Measurements from ENCODE around the gene ACTL10. TPM values are rescaled to one million over a fixed set of nuclear protein-coding genes. Genes with fewer than 3 reads are reported as not detected.
A peak's percentile ranks its signal among the peaks of the same experiment; 100 is the strongest.

ACTL10 gene
- total and polyA plus RNA-seq, 2 of the 4 experiments (the other 2 are of a cell fraction) = 0.18 to 0.43 TPM

GRCh38 chr20:33664762-33665144 lies 2.0 kb upstream of the ACTL10 start:
- Histone ChIP-seq H3K9ac (ENCODE audit: low read depth, low read length) (no peak overlapping the region), H4K20me1 (ENCODE audit: insufficient read depth, low read length) (0 out of 2 replicates have a peak, but pooled peaks cover 5% of the 10 kb centered on the region), H3K4me3 (ENCODE audit: insufficient read depth, low read depth, low read length) (no peak overlapping the region), H3K14ac (replicated peaks; ENCODE audit: low read depth, low read length) (no peak overlapping the region; the same call in 1 of the 2 replicates), H3K4ac (ENCODE audit: low read depth, low read length) (peak overlapping the region; percentile 36; the same call in 1 of the 2 replicates), H3K36me3 (ENCODE audit: control insufficient read depth, insufficient read depth, low read length) (peaks cover 7% of the 10 kb centered on the region), H4K8ac (ENCODE audit: low read depth in 2 of 2, low read length in 2 of 2) (peak overlapping the region in 1 of 2 experiments; percentile 99; a peak in 1 of 4 replicates), H3K9me3 (ENCODE audit: control insufficient read depth, insufficient read depth, low read length) (no peaks in the 10 kb centered on the region), H2AK9ac (replicated peaks; ENCODE audit: low read depth, low read length, poor library complexity) (peak overlapping the region; percentile 98), H3K4me2 (ENCODE audit: low read depth, low read length) (no peak overlapping the region), H3K9me1 (ENCODE audit: insufficient read depth, low read length) (peaks cover 26% of the 10 kb centered on the region), H2AFZ (replicated peaks; ENCODE audit: low read length, poor library complexity) (peak overlapping the region; percentile 96), H4K5ac (ENCODE audit: low read depth, low read length) (no peak overlapping the region), H3K18ac (ENCODE audit: low read depth, low read length) (no peak overlapping the region), H4K91ac (ENCODE audit: insufficient read depth, low read depth, low read length) (no peak overlapping the region), H3K79me1 (ENCODE audit: low read depth in 1 of 2, low read length in 2 of 2) (peaks cover 10 to 55% of the 10 kb centered on the region in 2 experiments; a peak in 3 of 4 replicates), H2BK120ac (ENCODE audit: low read depth, low read length) (no peak overlapping the region), H3K4me1 (ENCODE audit: control insufficient read depth, insufficient read depth, low read length) (peaks cover 19% of the 10 kb centered on the region), H2BK5ac (ENCODE audit: low read depth, low read length, poor library complexity, severe bottlenecking) (no peak overlapping the region), H3K27ac (ENCODE audit: insufficient read depth, low read length) (no peak overlapping the region), H2BK15ac (ENCODE audit: low read depth, low read length) (no peak overlapping the region), H3K27me3 (ENCODE audit: control insufficient read depth, insufficient read depth, low read length) (no peaks in the 10 kb centered on the region), H2AK5ac (ENCODE audit: low read depth, low read length) (peak overlapping the region; percentile 93; the same call in 1 of the 2 replicates), H3K23ac (ENCODE audit: low read depth, low read length) (peak overlapping the region; percentile 100), H2BK20ac (ENCODE audit: low read depth, low read length) (no peak overlapping the region; the same call in 1 of the 2 replicates), H3K56ac (ENCODE audit: extremely low read depth, insufficient read depth, low read length) (no peak overlapping the region)
- ChIA-PET CTCF (no interaction called here), POLR2A (ENCODE audit: unreplicated experiment) (no interaction called here)
- in situ Hi-C loops (cut with MboI; ENCODE audit: low sequenced_read_pairs) = no loop called here
- intact Hi-C loops (cut with micrococcal nuclease) = loop anchor here (5.0 to 10.0 kb wide), 2 partner anchors 68 to 150 kb away; partner anchors contain the start of genes CHMP4B and ZNF341
- dilution Hi-C loops (cut with HindIII; ENCODE audit: low sequenced_read_pairs, unreplicated experiment) = no loop called here
- TF ChIP-seq RCOR1 (IDR thresholded peaks at IDR 0.05; ENCODE audit: insufficient replicate concordance, low read length) (no peak), MAFK (IDR thresholded peaks at IDR 0.05; ENCODE audit: low read depth, low read length) (peak; percentile 20; the same call in 1 of the 2 replicates)
- ATAC-seq (ENCODE audit: low read depth) (no peak), DNase-seq (no peak)
- BruUV-seq (replicated peaks) = no TSS peak
- 100% methylated on average over 1 of the region's 2 CpGs; no CpG with 5 or more reads in 1 of the 2 experiments for WGBS, 2 experiments (ENCODE audit: extremely low coverage in 2 of 2, insufficient read length in 1 of 2)
